Erythroblast (primary cell): Measurements from ENCODE around the gene SUGP2.

ENCODE experiments used
- DNase-seq, 2 experiments: peaks; one replicate each; lab custom pipeline; 2025; lab: John Stamatoyannopoulos, UW
- GATA1 ChIP-seq: IDR thresholded peaks from 2 replicates; pipeline ENCODE4 v1.6.1; 2011; ENCODE audit warnings: low read depth, mild to moderate bottlenecking, control low read depth, low read length, moderate library complexity
- POLR2A ChIP-seq: IDR thresholded peaks from 2 replicates; pipeline ENCODE4 v1.6.1; 2011; ENCODE audit warnings: mild to moderate bottlenecking, low read length

Gene SUGP2

DNA sequence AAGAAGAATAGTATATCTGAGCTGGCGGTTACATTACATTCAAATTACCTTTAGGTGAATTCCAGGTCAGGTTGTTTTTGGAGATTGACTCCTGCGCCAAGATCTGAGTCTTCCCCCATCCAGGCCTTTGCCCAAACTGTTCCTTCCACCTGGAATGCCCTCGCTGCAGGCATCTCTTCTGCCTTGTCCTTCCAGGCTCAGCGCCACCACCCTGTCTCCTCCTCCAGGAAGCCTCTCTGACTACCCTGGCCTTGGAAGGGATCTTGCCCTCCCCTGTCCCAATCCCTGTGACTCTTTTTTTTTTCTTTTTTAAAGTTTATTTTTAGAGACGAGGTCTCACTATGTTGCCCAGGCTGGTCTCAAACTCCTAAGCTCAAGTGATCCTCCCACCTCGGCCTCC is 90.6 kb downstream of the SUGP2 start:
- no peak for TF ChIP-seq POLR2A
- TF ChIP-seq GATA1: no peak
- DNase-seq: no peak

DNA sequence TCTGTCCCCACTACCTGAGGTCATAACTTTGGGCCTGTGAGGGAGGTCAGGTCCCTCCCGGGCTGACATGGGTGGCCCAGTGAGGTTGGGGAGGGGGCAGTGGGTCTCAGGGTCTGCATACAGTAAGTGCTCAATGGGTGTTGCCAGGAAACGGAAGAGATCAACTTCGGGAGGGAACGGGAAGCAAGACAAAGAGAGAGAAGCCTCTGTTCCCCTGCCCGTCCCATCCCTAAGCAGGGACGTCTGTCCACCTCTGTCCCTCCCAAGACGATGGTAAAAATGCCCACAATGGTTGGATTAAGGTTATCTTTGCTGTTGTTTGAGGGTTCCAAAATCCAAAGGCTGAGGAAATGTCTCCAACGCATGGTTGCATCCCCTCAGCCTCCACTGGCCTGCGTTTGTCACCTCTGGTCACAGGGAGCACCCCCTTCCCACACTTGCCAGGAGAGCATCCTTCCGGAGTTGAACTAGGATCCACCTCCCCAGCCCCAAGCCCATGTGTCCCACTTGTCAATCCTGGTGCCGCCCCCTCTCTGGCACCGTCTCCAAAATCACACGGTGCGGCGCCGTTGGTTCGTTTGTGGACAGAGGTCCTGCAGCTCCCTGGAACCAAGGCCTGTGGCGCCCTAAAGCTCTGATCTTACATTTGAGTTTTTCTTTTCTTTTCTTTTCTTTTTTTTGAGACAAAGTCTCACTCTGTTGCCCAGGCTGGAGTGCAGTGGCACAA is 91.5 kb downstream of the SUGP2 start:
- no peak for DNase-seq
- TF ChIP-seq GATA1 (no peak), POLR2A (no peak)
